K562 treated with DMSO at 1 percent for 48 hours (cell line): ENCODE measurements around the gene NPDC1. TPM values are rescaled to one million over a fixed set of nuclear protein-coding genes. Genes with fewer than 3 reads are reported as not detected.

Experiments
- total RNA-seq: library from RNA; unstranded; fragments of 300-600 nt; gene quantifications from 2 replicates; pipeline ENCODE4 v1.2.3, GENCODE V29; 2022; ENCODE audit warnings: low replicate concordance; ENCODE audit errors: extremely low read depth

Gene NPDC1, protein sequence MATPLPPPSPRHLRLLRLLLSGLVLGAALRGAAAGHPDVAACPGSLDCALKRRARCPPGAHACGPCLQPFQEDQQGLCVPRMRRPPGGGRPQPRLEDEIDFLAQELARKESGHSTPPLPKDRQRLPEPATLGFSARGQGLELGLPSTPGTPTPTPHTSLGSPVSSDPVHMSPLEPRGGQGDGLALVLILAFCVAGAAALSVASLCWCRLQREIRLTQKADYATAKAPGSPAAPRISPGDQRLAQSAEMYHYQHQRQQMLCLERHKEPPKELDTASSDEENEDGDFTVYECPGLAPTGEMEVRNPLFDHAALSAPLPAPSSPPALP
- total RNA-seq: not detected in 2 replicates

DNA sequence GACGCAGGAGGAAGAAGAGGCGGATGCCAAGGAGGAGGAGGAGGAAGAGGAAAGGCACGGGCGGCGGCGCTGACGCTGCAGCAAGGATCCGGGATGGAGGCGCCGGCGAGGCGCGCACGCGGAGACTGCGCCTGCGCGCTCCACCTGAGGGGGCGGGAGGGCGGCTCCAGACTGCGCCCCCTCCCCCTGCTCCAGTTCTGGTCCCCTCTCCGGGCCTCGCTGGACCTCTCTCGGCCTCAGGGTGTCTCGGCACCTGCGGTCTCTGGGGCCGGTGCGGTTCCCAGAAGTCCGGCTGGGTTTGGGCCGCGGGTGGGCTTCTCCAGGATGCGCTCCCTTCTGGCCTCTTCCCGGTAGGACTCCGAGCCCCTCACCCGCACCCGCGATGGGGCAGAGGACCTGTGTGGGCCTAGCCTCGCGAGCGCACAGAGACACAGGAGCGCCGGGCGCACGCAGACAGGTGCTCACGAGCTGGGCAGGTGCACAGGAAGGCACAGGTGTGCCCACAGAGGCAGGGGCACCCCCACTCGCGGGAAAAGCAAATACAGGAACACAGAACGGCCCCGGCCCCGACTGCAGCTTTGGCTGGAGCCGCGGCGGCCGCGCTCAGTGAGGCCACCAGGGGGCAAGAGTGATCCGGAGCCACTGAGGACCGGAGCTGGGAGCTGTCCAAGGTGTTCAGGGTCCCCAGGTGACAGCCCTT lies at the start of gene NPDC1:
TSS of gene NPDC1 (minus strand) at position 90 of the 700 bp plus-strand sequence. CDS start 188 bp downstream, outside the sequence.

DNA sequence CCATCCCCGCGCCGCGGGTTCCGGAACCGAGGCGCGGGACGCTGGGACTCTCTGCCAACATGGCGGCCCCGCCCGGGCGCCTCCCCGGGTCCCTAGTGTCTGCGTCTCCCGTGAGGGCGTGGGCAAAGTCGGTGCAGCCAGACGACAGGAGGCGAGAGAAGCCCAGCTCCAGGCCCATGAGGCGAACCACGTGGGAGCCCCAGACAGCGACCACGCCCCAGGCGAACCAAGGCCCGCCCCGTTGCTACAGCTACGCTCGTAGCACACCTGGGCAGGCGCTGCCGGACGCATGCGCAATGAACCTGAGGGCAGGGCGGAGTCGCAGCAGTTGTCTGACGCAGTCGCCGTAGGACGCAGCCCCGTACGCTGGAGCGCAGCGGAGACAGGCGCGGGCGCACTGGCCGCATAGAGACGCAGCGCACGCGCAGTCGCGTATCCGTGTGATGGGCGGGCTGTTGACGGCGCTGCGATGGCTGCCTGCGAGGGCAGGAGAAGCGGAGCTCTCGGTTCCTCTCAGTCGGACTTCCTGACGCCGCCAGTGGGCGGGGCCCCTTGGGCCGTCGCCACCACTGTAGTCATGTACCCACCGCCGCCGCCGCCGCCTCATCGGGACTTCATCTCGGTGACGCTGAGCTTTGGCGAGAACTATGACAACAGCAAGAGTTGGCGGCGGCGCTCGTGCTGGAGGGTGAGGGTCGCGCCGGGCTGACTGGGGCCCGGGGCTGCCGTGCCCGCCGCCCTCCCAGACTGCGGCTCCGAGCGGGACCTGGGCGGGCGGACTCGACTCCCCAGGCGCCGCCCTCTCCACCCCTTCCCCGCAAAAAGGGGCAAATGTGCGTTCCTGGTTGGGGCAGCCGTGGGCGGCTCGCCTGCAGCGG lies 40.8 kb upstream of the NPDC1 start, which contains the start of gene MAN1B1:
TSS of gene MAN1B1 (plus strand) at position 455 of the 878 bp plus-strand sequence. CDS start at position 470, 15 bp downstream.

DNA sequence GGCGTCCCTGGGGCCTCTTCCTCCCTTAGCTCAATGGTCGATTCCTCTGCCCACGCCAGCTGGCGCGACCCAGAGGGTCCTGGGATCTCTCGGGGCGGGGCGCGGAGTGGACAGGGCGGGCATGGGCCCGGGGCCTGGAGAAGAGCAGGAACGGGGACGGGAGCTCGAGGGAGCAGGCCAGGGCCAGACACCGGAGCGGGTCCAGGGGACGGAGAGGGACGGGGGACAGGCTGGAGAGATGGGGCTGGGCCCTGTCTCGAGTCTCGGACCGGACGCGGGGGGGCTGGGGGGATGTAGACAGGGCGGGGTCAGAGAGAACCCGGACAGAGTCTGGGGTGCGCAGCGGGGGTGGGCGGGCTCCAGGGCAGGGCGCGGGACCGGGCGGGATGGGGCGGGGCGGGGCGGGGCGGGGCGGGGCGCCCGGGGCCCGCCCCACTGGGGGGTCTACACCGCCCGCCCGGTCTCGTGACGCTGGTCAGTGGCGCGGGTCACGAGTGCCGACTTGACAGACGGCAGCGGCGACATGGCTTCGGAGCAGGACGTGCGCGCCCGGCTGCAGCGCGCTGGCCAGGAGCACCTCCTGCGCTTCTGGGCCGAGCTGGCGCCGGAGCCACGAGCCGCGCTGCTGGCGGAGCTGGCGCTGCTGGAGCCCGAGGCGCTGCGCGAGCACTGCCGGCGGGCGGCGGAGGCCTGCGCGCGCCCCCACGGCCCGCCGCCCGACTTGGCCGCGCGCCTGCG lies 31.2 kb upstream of the NPDC1 start, which contains the start of gene UAP1L1:
TSS of gene UAP1L1 (plus strand) at position 508 of the 738 bp plus-strand sequence. CDS start at position 524, 16 bp downstream.

DNA sequence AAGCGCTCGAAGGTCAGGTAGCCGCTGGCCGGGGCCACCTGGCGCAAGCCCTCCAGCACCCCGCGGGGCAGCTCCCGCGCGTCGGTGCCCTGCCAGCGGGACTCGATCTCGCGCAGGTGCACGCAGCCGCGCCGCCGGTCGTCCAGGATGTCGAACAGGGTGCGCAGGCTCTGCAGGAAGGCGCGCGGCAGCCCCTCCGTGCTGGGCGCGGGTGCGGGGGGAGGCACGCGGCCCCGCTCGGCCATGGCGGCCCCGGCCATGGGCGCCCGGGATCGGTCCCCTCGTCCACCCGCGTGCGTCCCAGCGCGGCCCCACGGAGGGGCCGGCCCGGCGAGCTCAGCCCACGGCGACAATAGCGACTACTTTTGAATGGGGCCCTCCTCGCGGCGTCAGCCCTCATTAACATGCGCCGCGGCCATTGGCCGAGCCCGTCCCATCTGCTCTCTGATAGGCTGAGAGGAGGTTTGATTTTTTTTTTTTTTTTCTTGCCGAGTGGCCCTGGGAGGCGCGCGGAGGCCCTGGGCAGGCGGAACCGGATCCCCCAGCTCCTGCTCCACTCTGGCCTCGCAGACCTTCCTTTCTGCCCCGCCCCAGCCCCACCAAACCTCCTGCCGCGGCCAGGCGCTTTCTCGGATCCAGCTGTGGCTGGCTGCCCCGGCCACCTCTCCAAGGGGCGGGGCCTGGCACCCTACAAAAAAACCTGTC lies 24.4 kb upstream of the NPDC1 start, which contains the start of gene SAPCD2:
TSS of gene SAPCD2 (minus strand) at position 357 of the 705 bp plus-strand sequence. CDS start at position 260, 97 bp downstream.

GRCh38 chr9:137053944-137054931 lies 8.3 kb upstream of the NPDC1 start, which contains the start of gene ENTPD2:
ENTPD2 (minus strand) TSS chr9:137054061; CDS start chr9:137053997, 64 bp downstream.

DNA sequence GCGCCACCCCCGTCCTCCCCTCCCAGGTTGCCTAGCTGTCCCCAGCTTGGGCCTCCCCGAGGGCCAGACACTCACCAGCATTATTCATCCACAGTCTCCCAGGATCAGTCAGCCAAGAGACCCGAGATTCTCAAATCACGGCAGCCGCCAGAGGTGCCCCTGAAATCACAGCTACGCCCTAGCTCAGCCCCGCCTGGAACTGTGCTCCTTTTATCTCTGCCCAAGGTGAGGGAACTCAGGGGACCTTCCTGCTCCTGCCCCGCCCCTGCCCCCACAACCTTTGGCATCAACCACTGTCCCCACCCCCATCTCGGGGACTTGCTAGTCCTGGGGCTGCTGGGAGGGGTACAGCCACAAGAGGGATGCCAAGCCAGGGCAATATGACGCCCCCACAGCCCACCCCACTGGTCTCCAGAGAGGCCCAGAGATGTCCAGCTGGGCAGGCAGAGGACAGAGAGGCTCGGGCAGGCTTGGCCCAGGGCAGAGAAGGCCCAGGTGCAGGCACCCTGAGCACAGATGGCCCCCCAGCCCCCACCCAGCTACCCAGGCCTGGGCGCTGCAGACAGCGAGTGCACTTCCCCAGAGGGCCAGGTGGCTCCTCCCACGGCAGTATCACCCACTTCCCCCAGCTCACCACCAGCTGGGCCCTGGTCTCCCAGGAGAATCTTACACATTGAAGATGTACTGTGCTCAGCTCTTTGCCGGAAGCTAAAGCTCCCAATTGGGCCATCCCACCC lies 13.9 kb downstream of the NPDC1 start, which contains the start of gene FUT7:
TSS of gene FUT7 (minus strand) at position 185 of the 737 bp plus-strand sequence. CDS start at position 88, 97 bp downstream.

GRCh38 chr9:137027369-137028262 lies 18.4 kb downstream of the NPDC1 start, which contains the start of gene ABCA2:
ABCA2 (minus strand) TSS chr9:137028237; CDS start chr9:137028140, 97 bp downstream.

DNA sequence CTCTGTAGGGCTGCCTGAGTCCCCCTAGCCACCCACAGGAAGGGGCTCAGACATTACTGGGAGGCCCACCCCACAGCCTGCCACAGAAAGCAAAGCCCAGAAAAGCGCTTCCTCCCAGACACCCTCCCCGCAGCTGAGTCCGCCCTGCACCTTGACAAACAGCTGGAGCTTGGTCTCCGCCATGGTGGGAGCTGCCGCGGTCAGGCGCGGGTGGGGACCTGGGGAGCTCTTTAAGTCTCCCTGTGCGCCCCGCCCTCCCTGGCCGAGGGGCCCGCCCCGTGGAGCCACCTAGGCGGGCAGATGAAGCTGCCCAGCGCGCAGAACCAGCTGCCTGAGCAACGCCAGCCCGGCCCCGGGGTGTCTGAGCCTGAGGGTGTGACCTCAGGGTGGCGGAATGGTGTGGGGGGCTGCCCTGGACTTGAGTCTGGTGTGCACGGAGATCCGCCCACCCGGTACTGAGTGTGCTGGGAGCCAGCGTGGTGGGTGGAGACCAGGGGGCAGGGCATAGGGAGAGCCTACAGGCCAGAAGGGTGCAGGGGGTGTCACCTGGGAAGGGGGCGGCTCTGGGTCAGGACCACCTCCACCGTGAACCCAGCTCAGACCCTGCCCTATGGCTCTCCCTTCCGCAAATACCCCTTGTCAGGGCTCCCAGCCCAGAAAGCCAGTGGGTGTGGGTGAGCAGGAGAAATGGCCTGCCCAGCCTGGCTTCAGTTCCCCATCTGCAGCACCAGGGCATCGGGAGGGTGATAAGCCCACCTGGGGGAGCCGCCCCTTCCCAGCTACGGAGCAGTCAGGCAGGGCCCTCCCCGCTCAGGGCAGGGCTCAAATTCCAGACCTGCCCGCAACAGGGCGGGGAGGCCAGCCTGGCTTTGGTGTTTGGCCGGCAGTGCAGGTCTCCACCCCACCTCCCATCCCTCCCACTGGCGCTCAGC lies 49.4 kb downstream of the NPDC1 start, which contains the start of gene CLIC3:
TSS of gene CLIC3 (minus strand) at position 208 of the 932 bp plus-strand sequence. CDS start at position 183, 25 bp downstream.

GRCh38 chr9:136991993-136992818 lies 53.8 kb downstream of the NPDC1 start, which contains the start of gene PAXX:
PAXX (plus strand) TSS chr9:136992422; CDS start chr9:136992444, 22 bp downstream.

Other genes with a start within 250 kb of the NPDC1 start
- not detected in 2 replicates for gene CCDC183, start 249.8 kb downstream of the NPDC1 start, total RNA-seq
- 184 TPM in 1 of 2 replicates, not detected in the other for gene RABL6, start 238.2 kb downstream of the NPDC1 start, total RNA-seq
- not detected in 2 replicates for gene AJM1, start 203.7 kb downstream of the NPDC1 start, total RNA-seq
- not detected in 2 replicates for gene PHPT1, start 196.8 kb downstream of the NPDC1 start, total RNA-seq
- gene MAMDC4, start 193.8 kb downstream of the NPDC1 start, total RNA-seq: not detected in 2 replicates
- not detected in 2 replicates for gene EDF1, start 179.9 kb downstream of the NPDC1 start, total RNA-seq
- not detected in 2 replicates for gene TRAF2, start 159.7 kb downstream of the NPDC1 start, total RNA-seq
- not detected in 2 replicates for gene FBXW5, start 101.4 kb downstream of the NPDC1 start, total RNA-seq
- not detected in 2 replicates for gene C8G, start 100.9 kb downstream of the NPDC1 start, total RNA-seq
- not detected in 2 replicates for gene LCN12, start 93.9 kb downstream of the NPDC1 start, total RNA-seq
- gene PTGDS, start 68.7 kb downstream of the NPDC1 start, total RNA-seq: not detected in 2 replicates
- gene LCNL1, start 63.2 kb downstream of the NPDC1 start, total RNA-seq: not detected in 2 replicates
- not detected in 2 replicates for gene PAXX, start 53.8 kb downstream of the NPDC1 start, total RNA-seq
- gene CLIC3, start 49.6 kb downstream of the NPDC1 start, total RNA-seq: not detected in 2 replicates
- not detected in 2 replicates for gene ABCA2, start 17.9 kb downstream of the NPDC1 start, total RNA-seq
- not detected in 2 replicates for gene FUT7, start 14.1 kb downstream of the NPDC1 start, total RNA-seq
- not detected in 2 replicates for gene ENTPD2, start 7.9 kb upstream of the NPDC1 start, total RNA-seq
- not detected in 2 replicates for gene SAPCD2, start 24.4 kb upstream of the NPDC1 start, total RNA-seq
- not detected in 2 replicates for gene UAP1L1, start 31.3 kb upstream of the NPDC1 start, total RNA-seq
- gene MAN1B1, start 40.8 kb upstream of the NPDC1 start, total RNA-seq: 167 TPM in 1 of 2 replicates, not detected in the other
- not detected in 2 replicates for gene DPP7, start 68.6 kb upstream of the NPDC1 start, total RNA-seq
- not detected in 2 replicates for gene GRIN1, start 93.0 kb upstream of the NPDC1 start, total RNA-seq
- not detected in 2 replicates for gene LRRC26, start 123.9 kb upstream of the NPDC1 start, total RNA-seq
- not detected in 2 replicates for gene TMEM210, start 125.9 kb upstream of the NPDC1 start, total RNA-seq
- gene ANAPC2, start 142.4 kb upstream of the NPDC1 start, total RNA-seq: not detected in 2 replicates
- gene SSNA1, start 142.5 kb upstream of the NPDC1 start, total RNA-seq: not detected in 2 replicates
- gene TPRN, start 154.6 kb upstream of the NPDC1 start, total RNA-seq: not detected in 2 replicates
- not detected in 2 replicates for gene TMEM203, start 159.5 kb upstream of the NPDC1 start, total RNA-seq
- not detected in 2 replicates for gene NDOR1, start 159.5 kb upstream of the NPDC1 start, total RNA-seq
- not detected in 2 replicates for gene RNF208, start 176.1 kb upstream of the NPDC1 start, total RNA-seq
- gene CYSRT1, start 179.0 kb upstream of the NPDC1 start, total RNA-seq: not detected in 2 replicates
- gene RNF224, start 181.3 kb upstream of the NPDC1 start, total RNA-seq: not detected in 2 replicates
- gene SLC34A3, start 184.7 kb upstream of the NPDC1 start, total RNA-seq: not detected in 2 replicates
- 943 TPM in 1 of 2 replicates, not detected in the other for gene TUBB4B, start 195.1 kb upstream of the NPDC1 start, total RNA-seq
- gene STPG3, start 205.1 kb upstream of the NPDC1 start, total RNA-seq: not detected in 2 replicates
- not detected in 2 replicates for gene NELFB, start 209.2 kb upstream of the NPDC1 start, total RNA-seq
- gene TOR4A, start 231.5 kb upstream of the NPDC1 start, total RNA-seq: 87.0 TPM in 1 of 2 replicates, not detected in the other